Adipocyte (in vitro differentiated cells): Measurements from ENCODE around the gene ODAD2.

Source experiments
- DNase-seq: peaks from one replicate; pipeline ENCODE4 v3.0.0-alpha.2; 2015; ENCODE audit warnings: low read depth
- H3K27me3 ChIP-seq: replicated peaks from 2 replicates; pipeline ENCODE4 v1.7.0; 2013; ENCODE audit warnings: mild to moderate bottlenecking, low read length, moderate library complexity; ENCODE audit not compliant: control insufficient read depth, insufficient read depth
- H3K36me3 ChIP-seq: 2 replicates; pipeline ENCODE4 v1.7.0; 2013; ENCODE audit warnings: low read length, mild to moderate bottlenecking, moderate library complexity; ENCODE audit not compliant: control insufficient read depth, insufficient read depth, severe bottlenecking
- H3K4me1 ChIP-seq: 2 replicates; pipeline ENCODE4 v1.7.0; 2013; ENCODE audit warnings: mild to moderate bottlenecking, low read length, moderate library complexity; ENCODE audit not compliant: control insufficient read depth, insufficient read depth
- H3K4me3 ChIP-seq: 2 replicates; pipeline ENCODE4 v1.7.0; 2013; ENCODE audit warnings: mild to moderate bottlenecking, low read length, moderate library complexity
- H3K9ac ChIP-seq: 2 replicates; pipeline ENCODE4 v1.7.0; 2013; ENCODE audit warnings: mild to moderate bottlenecking, low read length, moderate library complexity
- H3K9me3 ChIP-seq: 2 replicates; pipeline ENCODE4 v1.7.0; 2013; ENCODE audit warnings: mild to moderate bottlenecking, low read length, moderate library complexity; ENCODE audit not compliant: control insufficient read depth

ODAD2 gene

DNA sequence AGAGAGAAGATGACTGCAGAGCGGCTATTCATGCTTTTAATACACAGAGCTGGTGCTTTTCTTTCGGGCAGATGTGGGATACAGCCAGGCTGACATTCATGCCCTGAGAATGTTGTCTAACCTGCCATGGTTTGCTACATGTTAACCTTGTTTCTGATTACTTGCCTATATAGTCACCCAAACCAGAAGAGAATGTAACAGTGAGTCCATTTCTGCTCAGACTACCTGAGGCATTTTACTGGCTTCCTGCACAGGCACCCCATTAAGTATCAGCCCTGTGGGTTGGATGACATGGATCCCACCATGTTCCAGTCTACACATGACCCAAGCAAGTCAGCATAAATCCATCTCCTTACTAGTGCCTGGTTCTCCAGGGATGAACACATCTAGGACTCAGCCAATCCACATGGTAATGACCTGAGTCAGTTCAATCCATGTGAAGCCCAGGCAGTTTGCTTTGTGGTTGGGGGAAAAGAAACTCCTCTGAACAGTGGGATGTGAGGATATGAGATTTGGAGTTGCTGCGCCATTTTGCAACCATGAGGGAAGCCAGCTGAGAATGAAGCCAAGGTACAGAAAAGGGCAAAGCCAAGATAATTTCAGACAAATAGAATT is 197.6 kb downstream of the ODAD2 start:
- Histone ChIP-seq H3K36me3 (no peaks in the 10 kb centered on the region), H3K27me3 (peaks cover 40% of the 10 kb centered on the region), H3K9ac (no peak overlapping the region), H3K4me1 (no peaks in the 10 kb centered on the region), H3K9me3 (peaks cover 3% of the 10 kb centered on the region), H3K4me3 (no peak overlapping the region)
- no peak for DNase-seq

DNA sequence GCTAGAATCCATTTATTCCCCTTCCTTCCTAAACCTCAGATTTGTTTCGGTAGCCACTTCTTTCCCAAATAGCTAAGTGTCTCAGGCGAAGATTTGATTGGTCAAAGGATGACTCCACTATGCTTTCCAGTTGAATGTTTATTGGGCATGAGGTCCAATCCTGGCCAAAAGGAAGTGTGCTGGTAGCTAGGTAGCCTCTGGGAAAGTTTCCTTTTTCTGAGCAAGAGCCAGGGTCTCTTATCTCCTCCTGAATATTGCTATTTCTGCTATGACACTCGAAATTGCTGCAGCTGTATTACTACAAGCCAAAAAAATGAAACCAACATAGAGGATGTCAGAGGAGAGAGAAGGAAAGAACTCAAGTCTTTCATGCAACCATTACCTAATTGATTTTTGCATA is 199.8 kb downstream of the ODAD2 start:
- Histone ChIP-seq H3K4me1 (no peaks in the 10 kb centered on the region), H3K27me3 (peaks cover 22% of the 10 kb centered on the region), H3K4me3 (no peak overlapping the region), H3K9ac (no peak overlapping the region), H3K36me3 (no peaks in the 10 kb centered on the region), H3K9me3 (no peaks in the 10 kb centered on the region)
- DNase-seq: no peak

- no peaks in the 10 kb centered on the region for H3K9me3 ChIP-seq
- DNase-seq: no peak
- no peaks in the 10 kb centered on the region for H3K36me3 ChIP-seq
- no peak overlapping the region for H3K9ac ChIP-seq
- H3K27me3 ChIP-seq: peaks cover 7% of the 10 kb centered on the region
- no peak overlapping the region for H3K4me3 ChIP-seq
- H3K4me1 ChIP-seq: no peaks in the 10 kb centered on the region
Observed at GRCh38 chr10:27794157-27794556, 204.7 kb downstream of the ODAD2 start.

DNA sequence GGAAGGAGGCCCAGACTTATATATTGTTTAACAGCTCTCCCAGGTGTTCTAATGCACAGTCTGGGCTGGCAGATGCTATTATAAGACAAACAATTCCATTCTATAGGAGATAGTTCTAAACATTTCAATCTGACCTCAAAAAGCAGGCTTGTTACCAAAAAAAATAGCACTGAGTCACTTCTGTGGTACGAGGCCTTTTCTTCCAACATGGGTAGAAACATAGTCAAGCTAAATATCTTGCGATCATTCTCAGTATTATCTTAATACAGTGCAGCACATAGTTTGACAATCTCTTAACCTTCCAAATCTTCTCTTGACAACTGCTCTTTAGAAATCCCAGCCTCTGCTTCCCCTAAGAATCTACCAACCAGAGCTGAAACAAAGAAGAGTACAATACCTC is 206.7 kb downstream of the ODAD2 start:
- Histone ChIP-seq H3K9me3 (no peaks in the 10 kb centered on the region), H3K9ac (no peak overlapping the region), H3K27me3 (peaks cover 13% of the 10 kb centered on the region), H3K4me3 (no peak overlapping the region), H3K36me3 (no peaks in the 10 kb centered on the region), H3K4me1 (no peaks in the 10 kb centered on the region)
- peak; percentile 42 for DNase-seq

GRCh38 chr10:27784272-27784671 is 214.6 kb downstream of the ODAD2 start:
- no peak for DNase-seq
- H3K27me3 ChIP-seq: peaks cover 6% of the 10 kb centered on the region
- H3K9ac ChIP-seq: no peak overlapping the region

DNA sequence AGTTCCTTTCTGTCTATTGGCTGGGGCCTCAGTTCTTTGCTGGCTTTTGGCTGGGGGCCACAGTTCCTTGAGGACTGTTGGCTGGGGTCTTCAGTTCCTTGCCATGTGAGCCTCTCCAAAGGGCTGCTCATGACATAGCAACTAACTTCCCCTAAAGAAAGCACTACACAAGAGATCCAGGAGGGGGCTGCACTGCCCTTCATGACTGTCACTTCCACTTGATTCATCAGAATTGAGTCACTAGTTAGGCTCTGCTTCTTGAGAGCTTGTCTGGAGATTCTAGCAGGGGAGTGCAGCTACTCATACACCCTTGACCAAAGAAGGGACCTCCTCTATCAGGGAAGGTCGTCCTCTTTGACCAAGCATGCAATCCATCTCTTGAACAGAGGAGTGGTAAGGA is 215.2 kb downstream of the ODAD2 start:
- Histone ChIP-seq H3K9ac (no peak overlapping the region), H3K9me3 (peaks cover 5% of the 10 kb centered on the region), H3K4me3 (no peak overlapping the region), H3K36me3 (no peaks in the 10 kb centered on the region), H3K27me3 (peaks cover 6% of the 10 kb centered on the region), H3K4me1 (peaks cover 14% of the 10 kb centered on the region)
- DNase-seq: peak; percentile 16

More at GRCh38 chr10:27784272-27784671, 214.6 kb downstream of the ODAD2 start:
- Histone ChIP-seq H3K4me1 (peaks cover 9% of the 10 kb centered on the region), H3K9me3 (peaks cover 5% of the 10 kb centered on the region), H3K4me3 (no peak overlapping the region), H3K36me3 (no peaks in the 10 kb centered on the region)

DNA sequence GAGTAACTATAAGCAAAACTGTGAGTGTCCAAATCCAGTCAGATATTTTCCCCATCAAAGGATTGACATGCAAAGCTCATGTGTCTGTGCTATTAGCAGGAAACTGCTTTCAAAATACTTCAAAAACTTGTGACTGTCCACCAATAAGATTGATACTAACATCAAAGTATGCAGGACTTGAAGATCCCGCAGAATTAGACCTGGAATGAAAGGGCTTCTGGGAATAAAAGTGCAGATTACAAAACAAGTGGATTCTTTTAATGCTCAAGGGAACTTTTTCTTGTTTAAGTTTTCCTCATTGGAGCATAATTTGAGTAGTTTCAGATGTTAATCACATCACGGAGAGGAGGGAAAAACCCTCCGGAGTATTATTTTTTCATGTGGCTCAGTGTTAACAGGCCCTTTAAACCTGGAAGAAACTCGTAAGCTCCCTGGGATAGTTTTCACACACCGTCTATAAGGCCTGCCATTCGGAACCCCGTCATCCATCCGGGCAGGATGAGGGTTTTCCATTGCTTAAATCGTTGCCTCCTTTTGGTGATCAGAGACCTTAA is 219.3 kb downstream of the ODAD2 start:
- Histone ChIP-seq H3K36me3 (no peaks in the 10 kb centered on the region), H3K27me3 (peaks cover 13% of the 10 kb centered on the region), H3K4me1 (peaks cover 14% of the 10 kb centered on the region), H3K9me3 (peaks cover 5% of the 10 kb centered on the region), H3K4me3 (peak overlapping the region; percentile 49), H3K9ac (no peak overlapping the region)
- peak; percentile 71 for DNase-seq

DNA sequence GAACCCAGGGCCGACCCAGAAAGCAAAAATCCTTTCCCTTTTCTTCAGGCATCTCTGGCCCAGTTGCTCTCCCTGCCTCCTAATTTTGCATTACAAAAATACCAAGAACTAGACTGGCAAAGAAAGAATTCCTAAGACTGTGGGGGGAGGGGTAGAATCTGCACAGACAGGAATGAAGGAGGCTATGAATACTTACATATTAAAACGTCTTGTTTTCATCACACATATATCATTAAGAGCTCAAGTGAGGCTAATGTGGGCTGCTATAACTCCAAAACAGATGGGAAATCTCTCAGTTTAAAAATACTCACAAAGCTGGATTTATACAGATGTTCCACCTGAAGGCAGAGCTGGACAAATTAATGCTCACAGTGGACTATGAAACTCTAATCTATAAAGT is 224.0 kb downstream of the ODAD2 start:
- Histone ChIP-seq H3K36me3 (no peaks in the 10 kb centered on the region), H3K4me1 (peaks cover 10% of the 10 kb centered on the region), H3K4me3 (no peak overlapping the region), H3K27me3 (peaks cover 27% of the 10 kb centered on the region), H3K9me3 (no peaks in the 10 kb centered on the region), H3K9ac (no peak overlapping the region)
- DNase-seq: no peak

DNA sequence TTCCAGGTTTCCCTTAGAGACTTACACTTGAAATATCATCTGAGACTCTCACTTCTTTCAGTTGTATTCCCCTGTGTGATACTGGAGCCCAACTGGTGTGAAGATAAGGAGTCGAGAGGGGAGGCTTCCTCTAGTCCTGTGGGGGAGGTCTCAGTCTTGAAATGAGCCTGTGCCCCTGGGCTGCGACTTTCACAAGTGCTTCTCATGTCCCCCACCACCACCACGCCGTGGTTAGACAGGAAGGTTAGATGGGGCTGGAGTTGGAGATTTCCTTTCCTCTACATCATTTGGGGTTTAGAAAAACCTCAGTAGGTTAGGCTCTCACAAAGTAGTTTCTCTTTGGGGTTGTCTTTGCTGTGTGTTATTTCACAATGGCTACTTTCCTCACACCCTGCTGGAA is 227.6 kb downstream of the ODAD2 start:
- Histone ChIP-seq H3K4me1 (no peaks in the 10 kb centered on the region), H3K27me3 (peaks cover 33% of the 10 kb centered on the region), H3K36me3 (no peaks in the 10 kb centered on the region), H3K9me3 (no peaks in the 10 kb centered on the region), H3K4me3 (no peak overlapping the region), H3K9ac (no peak overlapping the region)
- DNase-seq: no peak

GRCh38 chr10:27770181-27770580 is 228.7 kb downstream of the ODAD2 start:
- Histone ChIP-seq H3K9me3 (no peaks in the 10 kb centered on the region), H3K4me3 (no peak overlapping the region), H3K4me1 (no peaks in the 10 kb centered on the region)

More at GRCh38 chr10:27770181-27770580, 228.7 kb downstream of the ODAD2 start:
- H3K36me3 ChIP-seq: no peaks in the 10 kb centered on the region
- DNase-seq: no peak
- no peak overlapping the region for H3K9ac ChIP-seq
- H3K27me3 ChIP-seq: peaks cover 32% of the 10 kb centered on the region
